GM23248 (cell line): ENCODE results near the gene PYGB.

ENCODE experiments used
- EZH2 ChIP-seq: fragments of 200-600 bp; sonication (generic); IDR thresholded peaks from 2 replicates; pipeline ENCODE4 v1.6.1; 2018; ENCODE audit warnings: antibody characterized with exemption, mild to moderate bottlenecking; ENCODE audit not compliant: insufficient read depth, poor library complexity, severe bottlenecking
- EZH2phosphoT487 ChIP-seq: fragments of 200-600 bp; sonication (generic); IDR thresholded peaks from 2 replicates; pipeline ENCODE4 v1.6.1; 2018; ENCODE audit warnings: antibody characterized with exemption, moderate library complexity, mild to moderate bottlenecking, low read depth; ENCODE audit not compliant: insufficient read depth

- TF ChIP-seq EZH2 (no peak), EZH2phosphoT487 (no peak)
These were observed 21.9 kb downstream of the PYGB start for GRCh38 chr20:25269833-25270170.
